ENCODE data around the gene GLYR1. TPM values are rescaled to one million over a fixed set of nuclear protein-coding genes. Genes with fewer than 3 reads are reported as not detected.

Gene GLYR1
- total RNA-seq, 4 donors from 2014 or later = 57.5 to 168 (median 66.9) TPM

- Histone ChIP-seq H3K9me3 (no peaks in the 10 kb centered on the region), H3K27ac (no peak overlapping the region), H3K27me3 (no peaks in the 10 kb centered on the region), H3K4me1 (peaks cover 0 to 2% (median 0%) of the 10 kb centered on the region in 4 donors), H3K36me3 (peaks cover 0 to 60% (median 0%) of the 10 kb centered on the region in 3 donors), H3K4me3 (no peak overlapping the region)
- no peak for TF ChIP-seq POLR2A (IDR thresholded peaks at IDR 0.05)
- TF ChIP-seq CTCF (IDR thresholded peaks at IDR 0.05) = no peak
- no peak for DNase-seq
Measured at GRCh38 chr16:4862639-4863038, 15.6 kb upstream of the GLYR1 start.

GRCh38 chr16:4860727-4861342 lies 13.7 kb upstream of the GLYR1 start:
- Histone ChIP-seq H3K36me3 (peaks cover 0 to 76% (median 0%) of the 10 kb centered on the region in 3 donors), H3K4me3 (no peak overlapping the region), H3K27me3 (no peaks in the 10 kb centered on the region), H3K4me1 (no peaks in the 10 kb centered on the region), H3K27ac (no peak overlapping the region), H3K9me3 (no peaks in the 10 kb centered on the region)
- no peak for DNase-seq
- TF ChIP-seq CTCF (IDR thresholded peaks at IDR 0.05) (no peak), POLR2A (IDR thresholded peaks at IDR 0.05) (no peak)

GRCh38 chr16:4859900-4860255 lies 12.8 kb upstream of the GLYR1 start:
- H3K27ac ChIP-seq = no peak overlapping the region
- H3K4me3 ChIP-seq = no peak overlapping the region
- no peaks in the 10 kb centered on the region for H3K4me1 ChIP-seq
- no peaks in the 10 kb centered on the region for H3K9me3 ChIP-seq
- TF ChIP-seq POLR2A (IDR thresholded peaks at IDR 0.05) = no peak
- no peak for TF ChIP-seq CTCF (IDR thresholded peaks at IDR 0.05)
- no peak for DNase-seq
- H3K27me3 ChIP-seq = no peaks in the 10 kb centered on the region
- peaks cover 0 to 86% (median 0%) of the 10 kb centered on the region in 3 donors for H3K36me3 ChIP-seq

GRCh38 chr16:4859190-4859899 lies 12.3 kb upstream of the GLYR1 start:
- Histone ChIP-seq H3K36me3 (peaks cover 0 to 89% (median 0%) of the 10 kb centered on the region in 3 donors), H3K27ac (no peak overlapping the region)

GRCh38 chr16:4855804-4856203 lies 8.7 kb upstream of the GLYR1 start:
- TF ChIP-seq CTCF (IDR thresholded peaks at IDR 0.05) (no peak), POLR2A (IDR thresholded peaks at IDR 0.05) (no peak)
- Histone ChIP-seq H3K4me1 (peaks cover 0 to 17% (median 2%) of the 10 kb centered on the region in 4 donors), H3K27ac (no peak overlapping the region), H3K36me3 (peaks cover 0 to 75% (median 0%) of the 10 kb centered on the region in 3 donors), H3K4me3 (no peak overlapping the region), H3K9me3 (no peaks in the 10 kb centered on the region), H3K27me3 (no peaks in the 10 kb centered on the region)
- DNase-seq = no peak

More at GRCh38 chr16:4859190-4859899, 12.3 kb upstream of the GLYR1 start:
- Histone ChIP-seq H3K4me1 (no peaks in the 10 kb centered on the region), H3K27me3 (no peaks in the 10 kb centered on the region), H3K4me3 (no peak overlapping the region), H3K9me3 (no peaks in the 10 kb centered on the region)
- TF ChIP-seq POLR2A (IDR thresholded peaks at IDR 0.05) = no peak
- TF ChIP-seq CTCF (IDR thresholded peaks at IDR 0.05) = no peak
- DNase-seq = no peak

Measured in Peyer's patch (tissue), 4 donors.